K562 (cell line): ENCODE data around the gene TOR1AIP1.

Source experiments
- ARID3A ChIP-seq: IDR thresholded peaks from 2 replicates; pipeline ENCODE4 v1.6.1; 2012; ENCODE audit warnings: low read depth, low read length, improper control_type of control experiment, borderline replicate concordance
- CBFB ChIP-seq: sonication (generic); formaldehyde crosslinking; IDR thresholded peaks from 2 replicates; pipeline ENCODE4 v1.4.0; 2020; ENCODE audit warnings: mild to moderate bottlenecking, missing genetic modification reagents
- CTCF ChIP-seq, 3 experiments: IDR thresholded peaks in 2 of 3; conservative IDR thresholded peaks in 1 of 3; 2 replicates each; pipeline ENCODE4 v1.5.1; 2011 to 2012; ENCODE audit warnings: low read length in 3 of 3, mild to moderate bottlenecking in 3 of 3, control low read depth in 2 of 3, improper control_type of control experiment in 1 of 3, inconsistent platforms in 1 of 3, low read depth in 1 of 3, mixed read lengths in 1 of 3, moderate library complexity in 1 of 3; ENCODE audit not compliant: insufficient read depth in 2 of 3
- E2F1 ChIP-seq: sonication (generic); formaldehyde crosslinking; IDR thresholded peaks from 2 replicates; pipeline ENCODE4 v1.8.1; 2023; ENCODE audit warnings: mild to moderate bottlenecking, missing genetic modification reagents, moderate library complexity
- POLR2A ChIP-seq: fragments of 450-650 bp; conservative IDR thresholded peaks from 2 replicates; pipeline ENCODE4 v1.6.1; 2016
- RREB1 ChIP-seq: fragments of 250-450 bp; sonication (Bioruptor Pico); IDR thresholded peaks from 2 replicates; pipeline ENCODE4 v1.4.0; 2020
- SRSF9 ChIP-seq: fragments of 200-400 bp; formaldehyde crosslinking; IDR thresholded peaks from 2 replicates; pipeline ENCODE4 v1.6.1; 2017; ENCODE audit warnings: low read depth, low read length, borderline replicate concordance
- STAT6 ChIP-seq: sonication (generic); formaldehyde crosslinking; IDR thresholded peaks from 2 replicates; pipeline ENCODE4 v1.8.1; 2023; ENCODE audit warnings: mild to moderate bottlenecking, missing genetic modification reagents
- TAF1 ChIP-seq: IDR thresholded peaks from 2 replicates; pipeline ENCODE4 v1.6.1; 2011; ENCODE audit warnings: mild to moderate bottlenecking, low read length, moderate library complexity; ENCODE audit not compliant: insufficient read depth, control insufficient read depth, severe bottlenecking; ENCODE audit errors: extremely low read depth
- ZBTB34 ChIP-seq: fragments of 250-450 bp; sonication (Bioruptor Pico); IDR thresholded peaks from 2 replicates; pipeline ENCODE4 v1.8.0; 2021; ENCODE audit warnings: mild to moderate bottlenecking, moderate library complexity
- ZNF398 ChIP-seq: fragments of 250-450 bp; sonication (Bioruptor Pico); IDR thresholded peaks from 2 replicates; pipeline ENCODE4 v1.8.0; 2021; ENCODE audit warnings: moderate library complexity, mild to moderate bottlenecking, inconsistent platforms

GRCh38 chr1:179939941-179940340, 57.9 kb downstream of the TOR1AIP1 start:
- TF ChIP-seq RREB1 (no peak), ZBTB34 (CRISPR knock-in tag) (no peak), POLR2A (no peak), SRSF9 (no peak), CTCF (IDR thresholded peaks at IDR 0.05 in 2 of 3, conservative IDR thresholded peaks at IDR 0.05 in 1 of 3; ENCODE audit: insufficient read depth in 2 of 3, low read depth in 1 of 3, low read length in 3 of 3) (no peak), TAF1 (no peak), STAT6 (CRISPR knock-in tag) (no peak), ZNF398 (CRISPR knock-in tag) (no peak), CBFB (no peak), ARID3A (no peak), E2F1 (CRISPR knock-in tag) (no peak)
